DMS153 (cell line): ENCODE data around the gene PLXNC1.
"Not testable (repeated sequence)": the region's sequence is repeated elsewhere in the genome, so short reads cannot be mapped to it uniquely, and the experiment has no call there.

ENCODE experiments used
- DNase-seq: peaks from one replicate; lab custom pipeline; 2025; lab: John Stamatoyannopoulos, UW

PLXNC1 gene

GRCh38 chr12:94297876-94298505, 149.6 kb downstream of the PLXNC1 start:
- DNase-seq: no peak

- DNase-seq: no peak
These were observed 151.5 kb downstream of the PLXNC1 start for GRCh38 chr12:94299846-94300245.

GRCh38 chr12:94304012-94304411, 155.6 kb downstream of the PLXNC1 start:
- no peak for DNase-seq

GRCh38 chr12:94304566-94305061, 156.2 kb downstream of the PLXNC1 start:
- DNase-seq: no peak

- peak; percentile 92 for DNase-seq
These were observed 157.0 kb downstream of the PLXNC1 start for GRCh38 chr12:94305130-94305957.

- no peak for DNase-seq
These were observed 160.2 kb downstream of the PLXNC1 start for GRCh38 chr12:94308612-94309011.

GRCh38 chr12:94309373-94309772, 161.0 kb downstream of the PLXNC1 start:
- no peak for DNase-seq

- DNase-seq: no peak
These were observed 164.0 kb downstream of the PLXNC1 start for GRCh38 chr12:94312378-94312777.

- not testable (repeated sequence) for DNase-seq
These were observed 168.2 kb downstream of the PLXNC1 start for GRCh38 chr12:94316600-94316999.

- DNase-seq: no peak
These were observed 169.8 kb downstream of the PLXNC1 start for GRCh38 chr12:94318181-94318580.

GRCh38 chr12:94320109-94320508, 171.7 kb downstream of the PLXNC1 start:
- DNase-seq: no peak

- no peak for DNase-seq
These were observed 174.0 kb downstream of the PLXNC1 start for GRCh38 chr12:94322346-94322745.

- DNase-seq: no peak
These were observed 177.9 kb downstream of the PLXNC1 start for GRCh38 chr12:94326234-94326633.

- no peak for DNase-seq
These were observed 178.3 kb downstream of the PLXNC1 start for GRCh38 chr12:94326727-94327126.

- no peak for DNase-seq
These were observed 179.4 kb downstream of the PLXNC1 start for GRCh38 chr12:94327809-94328208.

- DNase-seq: no peak
These were observed 181.0 kb downstream of the PLXNC1 start for GRCh38 chr12:94329366-94329765.

- DNase-seq: no peak
These were observed 185.0 kb downstream of the PLXNC1 start for GRCh38 chr12:94333396-94333795.

- DNase-seq: no peak
These were observed 188.0 kb downstream of the PLXNC1 start for GRCh38 chr12:94336211-94336925.

GRCh38 chr12:94338006-94338794, 189.8 kb downstream of the PLXNC1 start:
- no peak for DNase-seq

- no peak for DNase-seq
These were observed 192.2 kb downstream of the PLXNC1 start for GRCh38 chr12:94340573-94340972.

- no peak for DNase-seq
These were observed 204.8 kb downstream of the PLXNC1 start for GRCh38 chr12:94353130-94353529.
